K562 (cell line): ENCODE data around the gene TSPOAP1. TPM values are rescaled to one million over a fixed set of nuclear protein-coding genes. Genes with fewer than 3 reads are reported as not detected.

Experiments used
- BHLHE40 ChIP-seq: IDR thresholded peaks from 2 replicates; pipeline ENCODE4 v1.6.1; 2011; ENCODE audit warnings: low read length, improper control_type of control experiment
- BRF1 ChIP-seq: IDR thresholded peaks from 3 replicates; pipeline ENCODE4 v1.6.1; 2011; ENCODE audit warnings: borderline replicate concordance, mild to moderate bottlenecking; ENCODE audit not compliant: insufficient read length; ENCODE audit errors: extremely low read depth
- CBX5 ChIP-seq: IDR thresholded peaks from 2 replicates; pipeline ENCODE4 v1.6.1; 2014; ENCODE audit warnings: low read depth, borderline replicate concordance
- GATA2 ChIP-seq: sonication (generic); formaldehyde crosslinking; IDR thresholded peaks from 2 replicates; pipeline ENCODE4 v1.4.0; 2020; ENCODE audit warnings: mild to moderate bottlenecking, missing genetic modification reagents
- HMG20A ChIP-seq: fragments of 450-650 bp; formaldehyde crosslinking; conservative IDR thresholded peaks from 2 replicates; pipeline ENCODE4 v1.4.0; 2020; ENCODE audit warnings: mild to moderate bottlenecking, mixed read lengths
- MCM3 ChIP-seq: fragments of 450-650 bp; IDR thresholded peaks from 2 replicates; pipeline ENCODE4 v1.6.1; 2016
- MEF2A ChIP-seq: IDR thresholded peaks from 2 replicates; pipeline ENCODE4 v1.6.1; 2011; ENCODE audit warnings: low read depth, mild to moderate bottlenecking, low read length, moderate library complexity; ENCODE audit not compliant: control insufficient read depth
- POLR2G ChIP-seq: fragments of 200-400 bp; formaldehyde crosslinking; IDR thresholded peaks from 2 replicates; pipeline ENCODE4 v1.6.1; 2017; ENCODE audit warnings: low read depth, mild to moderate bottlenecking, antibody characterized with exemption, low read length, moderate library complexity
- SIRT6 ChIP-seq: IDR thresholded peaks from one replicate; pipeline ENCODE4 v1.6.1; 2012; ENCODE audit warnings: low read depth, mild to moderate bottlenecking, control low read depth, inconsistent platforms, low read length, moderate library complexity
- TAF1 ChIP-seq: IDR thresholded peaks from 2 replicates; pipeline ENCODE4 v1.6.1; 2011; ENCODE audit warnings: mild to moderate bottlenecking, low read length, moderate library complexity; ENCODE audit not compliant: insufficient read depth, control insufficient read depth, severe bottlenecking; ENCODE audit errors: extremely low read depth
- TEAD1 ChIP-seq, 2 experiments: fragments of 450-650 bp in 1 of 2; sonication (generic) in 1 of 2; formaldehyde crosslinking; IDR thresholded peaks; 2 replicates each; pipeline versions ENCODE4 v1.4.0 to v1.8.0; 2020 to 2022; ENCODE audit warnings: mild to moderate bottlenecking in 2 of 2, missing genetic modification reagents in 1 of 2
- YY1 ChIP-seq, 3 experiments: IDR thresholded peaks; 2 replicates each; pipeline ENCODE4 v1.6.1; 2011; ENCODE audit warnings: low read length in 2 of 3, mild to moderate bottlenecking in 2 of 3, moderate library complexity in 2 of 3, borderline replicate concordance in 1 of 3, control low read depth in 1 of 3, low read depth in 1 of 3; ENCODE audit not compliant: insufficient read depth in 3 of 3, insufficient replicate concordance in 2 of 3, control insufficient read depth in 1 of 3, insufficient read length in 1 of 3; ENCODE audit errors: extremely low read depth in 1 of 3
- ZKSCAN1 ChIP-seq: fragments of 150-350 bp; IDR thresholded peaks from 2 replicates; pipeline ENCODE4 v1.6.1; 2016; ENCODE audit warnings: low read depth, low read length
- ZNF217 ChIP-seq: sonication (generic); formaldehyde crosslinking; IDR thresholded peaks from 2 replicates; pipeline ENCODE4 v1.8.0; 2022; ENCODE audit warnings: mild to moderate bottlenecking, missing genetic modification reagents
- ZNF282 ChIP-seq: sonication (generic); formaldehyde crosslinking; IDR thresholded peaks from 2 replicates; pipeline ENCODE4 v1.8.1; 2023; ENCODE audit warnings: missing genetic modification reagents
- ZNF586 ChIP-seq: fragments of 450-650 bp; formaldehyde crosslinking; conservative IDR thresholded peaks from 2 replicates; pipeline ENCODE4 v1.4.0; 2020; ENCODE audit warnings: mild to moderate bottlenecking, moderate library complexity
- ZNF764 ChIP-seq: fragments of 250-450 bp; sonication (Bioruptor Pico); IDR thresholded peaks from 2 replicates; pipeline ENCODE4 v1.4.0; 2020; ENCODE audit warnings: low read depth, mild to moderate bottlenecking, moderate library complexity
- polyA plus RNA-seq, 8 experiments: library from polyadenylated mRNA; depleted of rRNA in 4 of 8; stranded (reverse) in 5 of 8; unstranded in 3 of 8; fragments of >200 nt; fragmentation: Nextera tagmentation in 2 of 8; fragmentation: Illumina TruSeq in 1 of 8; extraction: Ambion mirVana in 2 of 8; extraction: Trizol in 1 of 8; gene quantifications; 2 replicates each; pipeline versions ENCODE4 v1.2.1 to v1.2.3, GENCODE V29; 2011 to 2014; ENCODE audit warnings: inconsistent platforms in 1 of 8, missing spikeins in 1 of 8
- total RNA-seq, 7 experiments: library from RNA; depleted of rRNA in 6 of 7; stranded (reverse); fragments of >200 nt in 6 of 7; fragmentation: Illumina TruSeq in 2 of 7; extraction: Trizol in 2 of 7; gene quantifications; 2 replicates each; pipeline versions ENCODE4 v1.2.1 to v1.2.3, GENCODE V29; 2011 to 2021; ENCODE audit warnings: low replicate concordance in 1 of 7
- TF ChIP-seq, protein P1 (sequence below), 2 experiments: fragments of 450-650 bp in 1 of 2; sonication (generic) in 1 of 2; formaldehyde crosslinking in 1 of 2; IDR thresholded peaks; 2 replicates each; pipeline versions ENCODE4 v1.7.1 to v1.9.0; 2016 to 2022; ENCODE audit warnings: inconsistent platforms in 1 of 2, mild to moderate bottlenecking in 1 of 2, missing genetic modification reagents in 1 of 2

TSPOAP1 gene
- total and polyA plus RNA-seq, 9 of the 15 experiments (the other 6 are each of a cell fraction or from before 2014, with no cell fraction given): 0.87 to 3.9 (median 1.8) TPM; not detected in 2

DNA sequence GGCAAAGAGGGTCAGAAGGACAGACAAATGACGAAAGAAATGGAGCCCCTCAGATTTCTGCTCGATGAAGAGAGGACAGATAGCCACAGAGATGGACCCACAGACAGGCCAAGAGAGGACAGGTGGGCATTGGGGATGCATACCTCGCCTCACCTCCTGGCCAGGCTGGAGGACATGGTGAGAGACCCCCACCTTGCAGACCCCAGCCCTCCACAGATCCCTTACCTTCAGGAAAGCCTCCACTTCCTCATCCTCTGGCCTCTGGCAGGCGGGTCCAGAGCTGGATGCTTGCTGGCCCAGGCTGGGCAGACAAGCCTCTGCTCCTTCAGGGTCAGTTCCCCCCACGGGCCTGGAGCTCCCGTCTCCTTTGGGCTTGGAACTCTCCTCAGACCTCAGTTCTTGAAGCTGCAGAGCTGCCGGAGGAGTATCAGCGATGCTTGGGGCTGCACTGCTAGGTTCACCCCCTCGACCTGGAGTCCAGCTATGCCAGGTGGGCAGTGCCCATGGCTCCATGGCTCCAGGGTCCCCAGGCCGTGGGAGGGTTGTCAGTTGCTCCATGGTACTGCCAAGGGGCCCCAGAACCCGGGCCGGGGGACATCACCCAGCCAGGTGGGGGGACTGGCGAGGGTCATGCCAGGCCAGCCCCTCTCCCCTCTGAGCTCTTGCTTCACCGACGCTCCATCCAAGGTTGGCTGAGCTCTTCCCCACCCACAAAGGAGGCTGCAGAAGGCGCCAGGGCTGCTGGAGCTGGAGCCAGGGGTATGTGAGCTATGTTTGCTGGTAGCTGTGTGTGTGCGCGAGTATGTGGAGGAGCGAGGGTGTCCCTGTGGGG is 1.0 kb downstream of the TSPOAP1 start (continued):
- TF ChIP-seq, protein P1, sequence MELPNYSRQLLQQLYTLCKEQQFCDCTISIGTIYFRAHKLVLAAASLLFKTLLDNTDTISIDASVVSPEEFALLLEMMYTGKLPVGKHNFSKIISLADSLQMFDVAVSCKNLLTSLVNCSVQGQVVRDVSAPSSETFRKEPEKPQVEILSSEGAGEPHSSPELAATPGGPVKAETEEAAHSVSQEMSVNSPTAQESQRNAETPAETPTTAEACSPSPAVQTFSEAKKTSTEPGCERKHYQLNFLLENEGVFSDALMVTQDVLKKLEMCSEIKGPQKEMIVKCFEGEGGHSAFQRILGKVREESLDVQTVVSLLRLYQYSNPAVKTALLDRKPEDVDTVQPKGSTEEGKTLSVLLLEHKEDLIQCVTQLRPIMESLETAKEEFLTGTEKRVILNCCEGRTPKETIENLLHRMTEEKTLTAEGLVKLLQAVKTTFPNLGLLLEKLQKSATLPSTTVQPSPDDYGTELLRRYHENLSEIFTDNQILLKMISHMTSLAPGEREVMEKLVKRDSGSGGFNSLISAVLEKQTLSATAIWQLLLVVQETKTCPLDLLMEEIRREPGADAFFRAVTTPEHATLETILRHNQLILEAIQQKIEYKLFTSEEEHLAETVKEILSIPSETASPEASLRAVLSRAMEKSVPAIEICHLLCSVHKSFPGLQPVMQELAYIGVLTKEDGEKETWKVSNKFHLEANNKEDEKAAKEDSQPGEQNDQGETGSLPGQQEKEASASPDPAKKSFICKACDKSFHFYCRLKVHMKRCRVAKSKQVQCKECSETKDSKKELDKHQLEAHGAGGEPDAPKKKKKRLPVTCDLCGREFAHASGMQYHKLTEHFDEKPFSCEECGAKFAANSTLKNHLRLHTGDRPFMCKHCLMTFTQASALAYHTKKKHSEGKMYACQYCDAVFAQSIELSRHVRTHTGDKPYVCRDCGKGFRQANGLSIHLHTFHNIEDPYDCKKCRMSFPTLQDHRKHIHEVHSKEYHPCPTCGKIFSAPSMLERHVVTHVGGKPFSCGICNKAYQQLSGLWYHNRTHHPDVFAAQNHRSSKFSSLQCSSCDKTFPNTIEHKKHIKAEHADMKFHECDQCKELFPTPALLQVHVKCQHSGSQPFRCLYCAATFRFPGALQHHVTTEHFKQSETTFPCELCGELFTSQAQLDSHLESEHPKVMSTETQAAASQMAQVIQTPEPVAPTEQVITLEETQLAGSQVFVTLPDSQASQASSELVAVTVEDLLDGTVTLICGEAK (IDR thresholded peaks at IDR 0.05): no peak
- TF ChIP-seq, protein P1 (CRISPR knock-in tag; IDR thresholded peaks at IDR 0.05): 0 out of 2 replicates have a peak, but pooled peaks have one; percentile 6
- TF ChIP-seq POLR2G: peak; percentile 91
- TF ChIP-seq YY1 (IDR thresholded peaks at IDR 0.05; ENCODE audit: borderline replicate concordance in 1 of 3, control insufficient read depth in 1 of 3, extremely low read depth in 1 of 3, insufficient read depth in 3 of 3, insufficient read length in 1 of 3, insufficient replicate concordance in 2 of 3, low read depth in 1 of 3, low read length in 2 of 3): no peak
- no peak for TF ChIP-seq ZNF764 (CRISPR knock-in tag)
- no peak for TF ChIP-seq ZNF586
- no peak for TF ChIP-seq BRF1
- no peak for TF ChIP-seq TAF1
- peak; percentile 84 for TF ChIP-seq SIRT6
- no peak for TF ChIP-seq ZNF217 (CRISPR knock-in tag)
- TF ChIP-seq MCM3: no peak
- TF ChIP-seq MEF2A: no peak
- no peak for TF ChIP-seq HMG20A (CRISPR knock-in tag)
- no peak for TF ChIP-seq CBX5
- peak; percentile 5; the same call in 1 of the 2 replicates for TF ChIP-seq BHLHE40
- TF ChIP-seq ZNF282: no peak
- no peak for TF ChIP-seq ZKSCAN1
- TF ChIP-seq GATA2 (CRISPR knock-in tag): no peak
- TF ChIP-seq TEAD1 (CRISPR knock-in tag; IDR thresholded peaks at IDR 0.05): 0 out of 4 replicates have a peak, but pooled peaks of 1 of the 2 experiments have one; percentile 52
